GM18507 (cell line): ENCODE measurements around the gene TTC9.
A peak's percentile ranks its signal among the peaks of the same experiment; 100 is the strongest.
"Not testable (repeated sequence)": the region's sequence is repeated elsewhere in the genome, so short reads cannot be mapped to it uniquely, and the experiment has no call there.

Source experiments
- DNase-seq: peaks from one replicate; pipeline ENCODE4 v3.0.0; 2011; ENCODE audit warnings: low read depth; ENCODE audit not compliant: insufficient read length; ENCODE audit errors: extremely low spot score
- FAIRE-seq: peaks from 2 replicates; lab custom pipeline; 2011; peaks lifted over from hg19 to GRCh38; lab: Jason Lieb, UNC

Gene TTC9

GRCh38 chr14:70666361-70666686 is 24.6 kb downstream of the TTC9 start:
- DNase-seq (no peak), FAIRE-seq (no peak)

DNA sequence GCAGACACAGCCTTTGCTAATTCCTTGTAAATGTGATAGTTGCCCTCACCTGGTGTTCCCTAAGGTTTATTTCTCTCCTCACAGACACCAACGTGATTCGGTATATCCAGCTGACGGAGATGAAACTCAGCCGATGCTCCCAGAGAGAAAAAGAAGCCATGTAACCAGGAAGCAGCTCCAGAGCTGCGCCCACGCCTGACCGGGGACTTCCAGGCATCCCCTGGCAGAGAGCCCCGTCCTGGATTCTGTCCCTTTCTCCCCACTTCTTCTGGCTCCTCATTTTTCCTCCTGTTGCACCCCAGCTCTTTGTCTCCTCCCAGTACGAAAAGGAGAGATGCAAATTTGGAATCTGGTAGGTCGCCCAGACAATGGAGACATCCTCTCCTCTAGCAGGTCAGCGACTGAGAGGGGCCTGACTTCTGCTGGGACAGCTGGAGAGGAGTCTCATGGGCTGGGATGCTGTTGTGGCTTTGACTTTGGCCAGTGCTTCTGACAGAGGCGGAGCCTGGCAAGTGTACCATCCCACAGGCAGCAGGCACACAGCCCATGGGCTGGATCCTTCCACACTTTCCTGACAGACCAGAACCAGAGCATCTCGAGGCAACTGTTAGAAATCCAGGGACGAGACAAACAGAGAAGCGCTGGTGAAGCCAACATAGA is 29.4 kb downstream of the TTC9 start:
- FAIRE-seq (no peak), DNase-seq (no peak)

DNA sequence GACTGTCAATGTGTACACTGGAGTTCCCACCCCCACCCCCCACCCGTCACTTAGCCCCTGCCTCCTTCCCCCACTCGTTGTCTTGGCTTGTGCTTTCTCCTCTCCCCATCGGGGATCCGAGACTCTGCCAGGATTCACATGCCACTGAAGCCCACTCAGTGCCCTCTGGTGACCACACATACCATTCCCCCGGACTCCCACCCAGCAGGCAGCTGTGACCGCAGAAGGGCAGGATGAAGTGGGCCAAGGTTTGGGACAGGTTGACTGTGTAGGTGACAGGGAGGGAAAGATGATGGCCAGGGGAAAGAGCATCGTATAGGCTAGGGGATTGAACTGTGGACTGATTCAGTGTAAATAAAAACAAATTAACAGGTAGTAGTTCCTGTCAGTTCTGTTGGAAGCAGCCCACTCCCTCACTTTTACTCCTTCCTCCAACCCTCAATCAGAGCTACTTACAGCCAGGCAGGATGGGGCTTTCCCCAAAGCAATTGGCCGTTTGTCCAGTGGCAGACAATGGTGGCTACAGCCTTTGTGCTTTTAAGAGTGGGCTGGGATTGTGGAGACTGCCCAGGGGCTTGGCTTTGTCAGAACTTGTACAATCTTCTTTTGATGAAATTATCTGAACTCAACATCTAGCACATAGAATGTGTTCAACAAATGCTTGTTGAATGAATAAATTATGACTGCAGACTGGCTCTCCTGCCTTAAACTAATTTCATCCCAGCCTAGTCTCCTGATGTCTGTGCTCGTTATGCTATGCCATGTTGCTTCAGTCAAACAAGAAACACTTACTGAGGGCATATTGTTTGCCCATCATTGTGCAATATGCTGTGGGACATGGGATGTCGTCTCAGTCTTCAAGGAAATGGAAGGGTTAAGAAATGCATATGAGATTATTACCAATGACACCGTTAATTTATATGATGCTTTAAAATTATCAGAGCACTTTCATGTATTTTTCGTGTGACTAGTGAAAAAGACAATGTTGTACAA is 30.2 kb downstream of the TTC9 start:
- FAIRE-seq = no peak
- DNase-seq = no peak

- DNase-seq (no peak), FAIRE-seq (no peak)
Observed at GRCh38 chr14:70677341-70677740, 35.6 kb downstream of the TTC9 start.

- FAIRE-seq (peak; percentile 67), DNase-seq (no peak)
Observed at GRCh38 chr14:70680748-70681147, 39.0 kb downstream of the TTC9 start.

DNA sequence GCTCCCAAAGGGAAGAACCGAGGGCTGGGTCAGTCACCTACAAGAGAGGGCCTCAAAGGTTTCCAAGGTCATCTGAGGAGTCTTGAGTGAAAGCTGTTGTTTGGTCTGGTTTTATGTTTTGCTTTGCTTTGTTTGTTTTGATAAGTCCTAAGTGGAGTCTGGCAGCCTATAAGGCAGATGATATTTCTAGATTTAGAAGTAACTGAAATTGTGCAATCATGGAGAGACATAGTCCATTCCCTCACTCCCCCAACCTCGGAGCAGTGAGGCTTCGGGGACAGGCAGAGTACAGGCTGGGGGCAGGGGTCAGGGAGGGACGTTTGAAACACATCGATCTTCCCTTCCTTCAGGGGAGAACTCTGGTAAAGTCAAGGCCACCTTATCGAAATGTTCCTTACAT is 42.3 kb downstream of the TTC9 start:
- FAIRE-seq (no peak), DNase-seq (no peak)

DNA sequence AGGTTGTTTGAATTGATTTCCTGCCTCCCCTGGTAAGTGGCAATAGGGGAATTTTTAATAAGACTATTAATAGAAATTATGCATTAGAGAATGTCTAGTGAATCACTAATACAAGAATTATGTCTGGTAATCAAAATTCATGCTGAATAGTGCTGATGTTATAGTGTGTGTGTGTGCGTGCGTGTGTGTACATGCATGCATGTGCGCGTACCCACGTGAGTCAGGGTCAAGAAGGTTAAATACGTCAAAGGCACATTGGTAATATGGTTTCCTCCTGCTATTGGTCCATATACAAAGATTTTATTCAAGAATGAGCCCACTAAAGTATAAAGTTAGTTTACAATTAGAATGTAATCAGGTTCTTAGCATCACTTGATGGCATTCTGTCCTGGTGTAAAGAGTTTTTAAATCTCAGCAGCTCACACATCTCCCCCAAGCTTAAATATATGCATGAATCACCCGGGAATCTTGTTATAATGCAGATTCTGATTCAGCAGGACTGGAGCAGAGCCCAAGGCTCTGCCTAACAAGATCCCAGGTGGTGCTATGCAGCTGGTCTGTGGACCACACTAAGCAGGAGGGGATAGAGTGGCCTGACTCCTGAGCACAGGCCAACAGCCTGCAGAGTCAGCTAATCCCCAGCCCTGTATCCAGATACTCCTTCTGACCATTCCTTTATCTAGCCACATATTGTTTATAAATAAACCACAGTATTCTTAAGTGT is 43.9 kb downstream of the TTC9 start:
- FAIRE-seq (no peak), DNase-seq (no peak)

GRCh38 chr14:70692210-70692609 is 50.5 kb downstream of the TTC9 start:
- DNase-seq = no peak

DNA sequence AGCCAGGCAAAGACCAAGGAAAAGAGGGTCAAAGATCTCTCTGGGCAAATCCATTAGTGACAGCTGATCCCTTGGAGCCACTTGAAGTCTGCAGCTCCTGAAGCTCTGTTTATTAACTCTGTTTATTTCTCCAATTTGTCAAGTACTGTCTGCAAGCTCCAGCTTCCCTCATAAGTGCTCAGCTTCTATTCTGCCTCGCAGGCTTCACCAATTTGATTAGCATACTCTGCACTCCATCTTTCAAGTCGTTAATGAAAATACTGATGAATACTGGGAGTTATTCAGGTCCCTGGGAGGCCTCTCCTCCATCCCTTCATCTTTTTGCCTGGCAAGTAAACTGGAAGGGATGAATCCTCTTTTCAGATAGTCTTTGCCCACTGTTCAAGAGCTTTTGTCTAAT is 54.3 kb downstream of the TTC9 start:
- FAIRE-seq (no peak), DNase-seq (no peak)

More at GRCh38 chr14:70692210-70692609, 50.5 kb downstream of the TTC9 start:
- no peak for FAIRE-seq

DNA sequence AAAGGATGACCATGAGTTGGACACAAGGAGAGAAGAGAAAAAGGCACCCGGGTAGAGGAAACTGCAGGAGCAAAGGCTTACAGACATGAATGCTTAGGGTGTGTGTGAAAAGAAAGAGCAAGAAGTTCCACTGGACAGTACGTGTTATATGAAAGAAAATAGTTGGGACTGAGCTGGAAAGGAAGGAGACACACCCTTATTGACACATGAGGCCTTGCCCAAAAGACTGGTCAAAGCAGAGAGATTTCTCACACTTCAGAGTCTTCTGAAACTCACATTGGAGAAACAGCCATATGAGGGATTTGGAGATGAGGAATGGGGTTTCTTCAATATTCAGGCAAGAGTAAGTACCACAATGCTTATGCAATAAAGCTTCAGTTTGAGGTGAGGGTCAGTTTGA is 56.0 kb downstream of the TTC9 start:
- FAIRE-seq (no peak), DNase-seq (no peak)

DNA sequence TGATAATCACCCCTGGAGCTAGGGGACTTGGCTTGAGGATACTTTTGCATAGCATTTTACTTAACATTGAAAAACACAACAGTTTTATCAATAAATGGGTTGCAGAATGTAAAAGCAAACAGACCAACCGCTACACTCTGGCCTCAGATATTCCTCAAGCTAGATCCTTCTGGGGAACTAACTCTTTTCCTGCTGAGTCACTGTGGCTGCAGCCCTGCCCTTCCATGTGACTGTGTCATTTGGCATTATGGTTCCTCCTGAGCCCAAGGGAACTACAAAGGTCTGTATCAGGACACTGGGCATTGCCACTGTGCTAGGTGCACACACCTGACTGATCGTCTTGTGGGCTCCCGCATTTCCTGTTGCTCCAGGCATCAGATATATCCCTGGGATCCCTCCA is 56.6 kb downstream of the TTC9 start:
- DNase-seq (no peak), FAIRE-seq (no peak)

DNA sequence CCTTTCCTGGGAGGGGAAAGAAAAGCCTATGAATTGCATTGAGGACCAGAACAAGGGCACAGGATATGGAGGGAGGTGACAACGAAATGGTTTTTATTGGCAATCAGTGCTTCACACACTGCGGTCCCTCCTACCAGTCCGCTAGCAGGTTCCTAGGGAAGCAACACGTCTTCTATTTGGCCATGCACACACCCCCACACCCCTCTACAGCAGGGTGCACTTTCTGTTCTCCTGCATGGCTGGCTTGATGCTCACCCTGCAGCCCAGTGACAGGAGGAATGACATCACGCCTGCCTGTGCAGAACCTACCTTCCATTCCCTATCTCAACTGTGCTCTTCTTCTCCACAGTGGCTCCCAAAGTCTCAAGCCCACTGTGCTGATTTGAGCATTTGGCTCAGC is 57.9 kb downstream of the TTC9 start:
- FAIRE-seq = no peak
- no peak for DNase-seq

- no peak for FAIRE-seq
- no peak for DNase-seq
Observed at GRCh38 chr14:70700955-70701585, 59.4 kb downstream of the TTC9 start.

- FAIRE-seq = no peak
- no peak for DNase-seq
Observed at GRCh38 chr14:70701610-70702009, 59.9 kb downstream of the TTC9 start.

- DNase-seq = no peak
- FAIRE-seq = no peak
Observed at GRCh38 chr14:70702161-70702560, 60.4 kb downstream of the TTC9 start.

- FAIRE-seq, DNase-seq: not testable (repeated sequence)
Observed at GRCh38 chr14:70703621-70704168, 62.0 kb downstream of the TTC9 start.

DNA sequence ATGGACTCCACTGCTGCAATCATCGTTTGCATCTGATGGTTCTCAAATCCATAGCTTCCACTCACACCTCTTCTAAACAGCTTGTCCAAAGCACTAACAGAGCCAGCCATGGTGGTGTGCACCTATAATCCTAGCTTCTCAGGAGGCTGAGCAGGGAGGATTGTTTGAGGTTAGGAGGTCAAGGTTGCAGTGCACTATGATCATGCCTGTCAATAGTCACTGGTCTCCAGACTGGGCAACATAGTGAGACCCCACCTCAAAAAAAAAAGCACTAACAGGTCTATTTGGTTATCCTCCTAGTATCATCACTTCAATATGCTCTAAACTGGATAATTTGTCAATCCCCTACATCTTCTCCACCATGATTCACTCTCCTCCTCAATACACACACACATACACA is 63.2 kb downstream of the TTC9 start:
- no peak for DNase-seq
- no peak for FAIRE-seq

DNA sequence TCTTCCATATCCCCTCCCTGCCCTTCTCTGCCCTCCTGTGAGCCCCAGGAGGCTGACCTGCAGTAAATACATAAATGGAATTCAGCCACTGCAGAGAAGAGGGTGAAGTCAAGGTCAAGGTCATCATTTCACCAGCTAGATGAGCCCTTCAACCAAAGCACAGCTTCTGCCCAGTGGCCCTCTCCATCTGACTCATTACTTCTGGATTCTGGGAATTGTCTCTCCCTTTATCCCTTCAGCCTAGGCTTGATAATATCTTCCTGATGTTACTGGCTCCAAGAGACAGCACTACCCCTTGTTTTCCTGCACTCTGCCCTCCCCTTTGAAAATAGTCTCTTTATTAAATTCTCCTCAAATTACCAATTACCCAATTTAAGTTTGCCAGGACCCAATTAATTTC is 64.5 kb downstream of the TTC9 start:
- DNase-seq (no peak), FAIRE-seq (no peak)

DNA sequence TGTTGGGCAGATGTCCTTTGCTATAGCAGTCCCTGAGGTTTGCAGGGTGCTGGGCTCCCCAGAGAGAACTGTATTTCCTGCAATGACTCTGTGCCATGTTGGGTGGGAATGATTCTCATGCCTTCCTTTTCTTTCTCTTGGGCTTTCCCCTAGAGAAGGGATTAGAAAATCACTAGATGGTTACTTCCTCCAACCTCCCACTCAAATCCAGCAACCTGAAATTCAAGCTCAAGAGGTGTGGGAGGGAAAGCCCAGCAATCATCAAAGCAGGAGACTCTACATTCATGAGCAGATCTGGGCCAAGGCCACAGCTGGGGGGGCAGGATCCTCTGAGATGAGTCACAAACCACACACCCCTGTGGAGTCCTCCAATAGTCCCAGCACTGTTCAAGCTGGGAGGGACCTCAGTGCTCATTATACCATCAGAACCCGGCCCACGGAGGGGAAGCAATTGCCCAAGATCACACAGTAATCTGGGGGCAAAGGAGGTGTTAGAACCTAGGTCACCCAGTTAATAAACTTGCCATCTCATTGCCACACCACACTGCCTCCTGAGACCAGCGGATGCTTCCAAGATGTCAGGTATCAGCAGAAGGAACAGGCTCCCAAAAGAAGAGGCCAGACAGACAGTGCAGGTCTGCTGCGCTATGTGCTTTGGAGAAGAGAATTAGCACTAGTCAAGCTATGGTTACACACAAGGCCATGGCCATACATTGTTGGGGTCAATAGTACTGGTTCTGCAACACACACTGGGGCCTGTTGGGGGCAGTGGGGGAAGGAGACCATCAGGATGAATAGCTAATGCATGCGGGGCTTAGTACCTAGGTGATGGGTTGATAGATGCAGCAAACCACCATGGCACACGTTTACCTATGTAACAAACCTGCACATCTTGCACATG is 65.7 kb downstream of the TTC9 start:
- peak; percentile 35 for DNase-seq
- FAIRE-seq = peak; percentile 86
